GM18511 (cell line): ENCODE results near the gene PPL.

ENCODE experiments used
- ATAC-seq: cut with Tn5 transposase; IDR thresholded peaks from one replicate; pipeline ENCODE4 v1.9.1; 2021; ENCODE audit warnings: mild to moderate bottlenecking, moderate library complexity; ENCODE audit not compliant: unreplicated experiment

The PPL gene

DNA sequence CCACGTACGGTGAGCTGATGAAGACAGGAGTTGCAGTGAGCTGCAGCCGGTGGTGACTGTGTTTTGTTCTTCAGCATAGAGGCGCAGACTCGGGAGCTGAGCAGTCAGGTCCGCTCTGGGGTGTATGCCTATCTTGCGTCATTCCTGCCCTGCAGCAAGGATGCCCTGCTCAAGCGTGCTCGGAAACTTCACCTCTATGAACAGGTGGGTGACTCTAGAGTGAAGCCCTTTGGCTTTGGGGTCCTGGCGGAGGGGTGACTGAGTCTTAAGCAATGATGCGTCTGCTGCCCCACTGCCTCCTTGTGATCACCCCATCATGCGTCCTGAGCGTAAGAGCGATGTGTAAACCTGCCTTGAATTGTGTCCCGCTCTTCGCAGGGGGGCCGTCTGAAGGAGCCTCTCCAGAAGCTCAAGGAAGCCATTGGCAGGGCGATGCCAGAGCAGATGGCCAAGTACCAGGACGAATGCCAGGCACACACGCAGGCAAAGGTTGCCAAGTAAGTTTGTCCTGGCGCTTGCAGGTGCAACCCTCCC lies 66.7 kb downstream of the PPL start:
- ATAC-seq, result no peak

DNA sequence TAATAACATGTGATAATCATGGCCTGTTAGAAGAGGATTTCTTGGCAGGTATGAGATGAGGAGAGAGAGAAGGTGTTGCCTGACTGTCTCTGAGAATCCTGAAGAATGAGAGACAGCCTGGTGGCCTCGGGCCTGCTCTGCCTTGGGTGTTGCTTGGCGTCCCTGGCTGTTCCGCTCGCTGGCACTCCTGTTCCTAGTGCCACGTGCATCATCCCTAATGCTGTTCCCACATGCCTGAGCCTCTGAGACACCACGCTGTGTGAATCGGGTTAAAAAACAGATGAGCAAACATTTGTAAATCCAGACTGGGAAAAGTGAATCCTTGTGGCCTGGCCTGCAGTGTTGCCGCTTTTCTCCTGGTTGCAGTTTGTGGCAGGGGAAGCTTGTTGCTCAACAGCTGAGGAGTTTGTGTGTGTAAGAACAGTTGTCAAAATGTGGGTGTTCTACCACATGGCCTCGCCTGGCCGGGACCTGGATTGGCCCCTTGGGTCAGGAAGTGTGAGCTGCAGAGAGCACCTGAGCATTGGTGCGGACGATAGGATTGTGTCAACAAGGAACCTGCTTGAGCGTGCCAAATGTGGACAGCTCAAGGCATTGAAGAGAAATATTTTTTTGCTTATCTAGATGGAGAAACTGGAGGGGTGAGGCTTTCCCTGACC lies 67.7 kb downstream of the PPL start:
- ATAC-seq, result no peak

DNA sequence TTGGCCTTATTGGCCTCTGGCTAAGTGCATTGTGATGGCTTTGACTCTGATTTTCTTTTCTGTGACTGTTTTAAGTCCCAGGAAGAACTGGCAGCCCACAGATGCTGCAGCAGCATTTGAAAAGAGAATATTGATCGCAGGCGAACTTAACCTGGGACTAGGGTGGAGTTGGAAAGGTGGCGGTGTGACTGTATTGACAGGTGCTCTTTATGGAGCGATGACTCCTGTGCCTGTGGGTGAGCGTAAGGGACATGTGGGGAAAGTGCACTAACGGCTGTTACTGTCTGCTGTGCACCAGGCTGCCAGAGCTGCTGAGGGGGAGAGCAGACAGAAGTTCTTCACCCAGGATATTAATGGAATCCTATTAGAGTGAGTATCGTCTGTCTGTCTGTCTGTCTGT lies 68.4 kb downstream of the PPL start:
- ATAC-seq, result no peak

DNA sequence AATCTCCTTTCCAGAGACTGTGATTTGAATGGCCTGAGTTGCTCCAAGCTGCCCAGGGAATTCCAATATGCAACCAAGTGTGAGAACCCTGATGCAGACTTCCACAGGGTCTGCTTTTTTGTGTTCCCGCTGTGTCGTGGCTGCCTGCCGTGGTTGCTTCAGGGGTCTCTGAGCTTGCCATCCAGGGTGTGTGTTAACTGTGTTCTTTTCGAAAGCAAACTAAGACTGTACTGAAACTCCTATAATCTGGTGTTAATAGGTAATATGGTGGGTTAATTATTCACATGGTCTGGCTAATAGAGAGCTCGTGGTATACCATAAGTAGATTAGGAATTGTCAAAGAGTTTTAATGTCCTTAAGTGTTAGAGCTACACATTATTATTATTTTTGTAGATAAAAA lies 68.9 kb downstream of the PPL start:
- no peak for ATAC-seq

DNA sequence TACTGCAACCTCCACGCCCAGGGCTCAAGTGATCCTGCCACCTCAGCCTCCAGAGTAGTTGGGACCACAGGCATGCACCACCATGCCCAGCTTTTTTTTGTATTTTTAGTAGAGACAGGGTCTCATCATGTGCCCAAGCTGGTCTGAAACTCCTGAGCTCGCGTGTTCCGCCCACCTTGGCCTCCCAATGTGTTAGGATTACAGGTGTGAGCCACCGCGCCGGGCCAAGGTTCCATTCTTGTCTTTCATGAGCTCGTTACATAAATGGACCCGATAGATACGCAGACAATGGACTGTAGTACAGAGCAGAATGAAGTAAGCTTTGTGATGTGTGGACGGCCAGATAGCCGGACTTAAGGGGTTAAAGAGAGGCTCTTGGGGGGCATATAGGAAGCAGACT lies 70.4 kb downstream of the PPL start:
- ATAC-seq, result no peak

DNA sequence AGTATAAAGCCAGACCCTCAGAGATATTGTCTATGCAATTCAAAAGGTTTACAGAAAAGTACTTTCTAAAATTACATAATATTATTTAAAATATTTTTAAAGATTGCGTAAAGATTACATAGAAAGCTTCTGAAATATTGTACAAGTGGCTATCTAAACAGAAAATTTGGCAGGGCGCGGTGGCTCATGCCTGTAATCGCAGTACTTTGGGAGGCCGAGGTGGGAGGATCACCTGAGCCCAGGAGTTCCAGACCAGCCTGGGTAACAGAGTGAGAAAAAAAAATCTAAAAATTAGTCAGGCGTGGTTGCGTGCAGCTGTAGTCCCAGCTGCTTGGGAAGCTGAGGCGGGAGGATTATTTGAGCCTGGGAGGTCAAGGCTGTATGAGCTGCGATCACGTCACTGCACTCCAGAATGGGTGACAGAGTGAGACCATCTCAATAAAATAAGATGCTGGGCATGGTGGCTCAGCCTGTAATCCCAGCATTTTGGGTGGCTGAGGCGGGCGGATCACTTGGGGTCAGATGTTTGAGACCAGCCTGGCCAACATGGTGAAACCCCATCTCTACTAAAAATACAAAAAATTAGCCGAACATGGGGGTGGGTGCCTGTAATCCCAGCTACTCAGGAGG lies 71.6 kb downstream of the PPL start:
- no peak for ATAC-seq

DNA sequence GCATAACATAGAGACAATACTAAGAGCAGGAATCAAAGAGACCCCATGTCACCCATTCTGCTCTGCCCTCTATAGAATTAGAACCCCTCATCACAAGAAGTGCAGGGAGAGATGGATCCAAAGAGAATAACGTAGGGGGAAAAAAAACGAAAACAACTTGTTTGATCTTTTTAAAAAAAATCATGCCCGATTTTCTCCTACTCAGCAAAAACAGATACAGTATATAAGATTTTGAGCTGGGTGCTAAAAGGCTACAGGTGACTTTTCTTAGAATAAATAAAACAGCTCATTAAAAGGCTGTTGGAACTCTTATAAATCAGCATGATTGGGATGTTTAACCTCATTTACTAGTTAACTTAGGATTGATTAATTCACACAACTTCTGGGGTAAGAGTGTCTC lies 72.2 kb downstream of the PPL start:
- no peak for ATAC-seq

DNA sequence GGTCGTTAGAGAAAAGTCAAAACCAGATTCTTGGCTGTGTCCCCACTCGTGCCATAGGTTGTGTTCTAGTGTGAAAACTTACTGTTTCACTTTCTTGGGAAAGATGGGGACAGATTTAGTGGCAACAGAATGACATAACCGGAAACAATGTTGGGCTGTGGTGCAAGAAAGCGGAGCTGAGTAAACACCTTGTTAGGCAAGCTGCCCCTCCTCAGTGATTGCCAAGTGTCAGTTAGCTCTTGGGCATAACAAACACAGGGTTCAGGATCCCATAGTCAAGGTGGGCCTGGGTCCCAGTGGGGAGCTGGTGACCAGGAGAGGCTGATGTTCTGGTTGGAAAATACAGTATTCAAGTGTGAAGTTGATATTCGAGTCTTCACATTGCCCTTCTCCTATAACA lies 74.3 kb downstream of the PPL start:
- ATAC-seq, result no peak

DNA sequence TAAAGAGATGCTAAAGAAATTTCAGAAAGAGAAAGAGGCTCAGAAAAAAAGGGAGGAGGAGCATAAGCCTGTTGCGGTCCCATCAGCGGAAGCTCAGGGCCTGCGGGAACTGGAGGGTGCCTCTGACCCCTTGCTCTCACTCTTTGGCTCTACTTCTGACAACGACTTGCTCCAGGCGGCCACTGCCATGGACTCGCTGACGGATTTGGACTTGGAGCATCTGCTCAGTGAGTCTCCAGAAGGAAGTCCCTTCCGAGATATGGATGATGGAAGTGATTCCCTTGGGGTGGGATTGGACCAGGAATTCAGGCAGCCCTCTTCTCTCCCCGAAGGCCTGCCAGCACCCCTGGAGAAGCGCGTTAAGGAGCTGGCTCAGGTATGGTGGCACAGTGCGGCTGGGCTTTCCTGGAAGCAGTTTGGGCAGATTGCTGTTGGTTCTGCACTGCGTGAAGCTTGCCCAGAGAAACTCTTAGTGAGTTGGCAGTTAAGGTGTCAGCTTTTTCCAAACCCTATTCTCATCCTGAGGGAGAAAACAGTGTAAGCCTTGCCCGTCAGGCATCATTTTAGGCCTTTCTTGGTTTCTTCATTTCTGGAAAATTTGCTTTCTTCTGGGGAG lies 76.1 kb downstream of the PPL start:
- no peak for ATAC-seq

DNA sequence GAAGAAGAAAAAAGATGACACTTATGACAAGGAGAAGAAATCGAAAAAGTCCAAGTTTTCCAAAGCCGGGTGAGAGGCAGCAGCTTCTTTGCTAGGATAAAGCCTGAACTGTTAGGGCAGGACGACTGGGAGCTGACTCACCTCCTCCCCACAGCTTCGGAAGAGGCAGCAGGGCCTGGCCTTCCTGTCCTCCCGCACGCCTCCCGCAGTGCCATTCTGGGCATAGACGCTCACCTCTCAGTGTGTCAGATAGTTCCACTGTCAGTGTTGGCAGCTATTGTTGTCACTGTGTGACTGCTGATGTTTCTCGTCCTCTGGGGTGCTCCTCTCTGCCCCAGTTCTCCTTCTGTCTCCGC lies 77.1 kb downstream of the PPL start:
- no peak for ATAC-seq

DNA sequence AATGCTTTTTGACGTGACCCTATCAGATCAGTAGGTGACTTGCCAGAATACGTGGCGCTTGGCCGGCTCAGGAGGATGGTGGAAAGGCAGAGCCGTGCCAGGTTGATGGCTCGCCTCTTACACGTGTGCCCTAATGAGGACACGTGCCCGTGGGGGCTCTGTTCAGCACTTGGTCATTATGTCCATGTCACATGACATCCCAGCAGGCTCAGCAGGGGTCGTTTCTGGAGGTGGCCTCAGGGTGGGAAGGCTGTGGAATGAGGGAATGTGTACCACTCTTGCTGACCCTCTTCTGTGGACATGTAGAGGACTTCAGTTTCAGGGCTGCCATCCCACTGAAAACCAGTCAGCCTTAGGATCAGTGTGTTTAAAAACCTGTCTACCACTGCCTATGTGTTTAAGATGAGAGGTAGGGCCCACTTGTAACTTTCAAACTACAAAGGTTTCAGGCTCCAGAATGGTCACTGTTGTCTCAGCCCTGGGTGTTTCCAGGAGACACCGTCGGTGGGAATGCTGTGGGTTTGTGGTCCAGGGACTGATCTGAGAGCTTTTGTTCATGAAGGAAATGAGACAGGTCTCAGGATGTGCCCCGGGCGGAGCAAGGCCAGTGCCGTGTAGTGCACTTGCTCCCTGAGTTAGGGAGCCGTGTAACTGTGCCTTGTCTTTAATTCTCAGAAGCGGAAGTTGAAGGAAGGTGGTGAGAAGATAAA lies 77.6 kb downstream of the PPL start:
- no peak for ATAC-seq

DNA sequence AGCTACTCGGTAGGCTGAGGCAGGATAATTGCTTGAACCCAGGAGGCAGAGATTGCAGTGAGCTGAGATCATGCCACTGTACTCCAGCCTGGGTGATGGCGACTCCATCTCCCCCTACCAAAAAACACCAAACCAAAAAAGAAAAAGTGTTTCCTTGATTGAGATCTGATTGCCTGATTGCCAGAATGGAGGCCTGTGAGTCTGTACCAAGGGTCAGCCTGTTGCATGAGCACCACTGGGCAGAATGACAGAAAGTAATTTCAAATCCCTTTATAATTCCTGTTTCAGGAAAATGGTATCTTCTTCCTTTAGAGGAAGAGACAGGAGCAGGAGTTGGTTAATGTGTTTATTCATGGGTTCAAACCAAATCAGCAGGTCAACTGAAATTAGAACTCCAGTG lies 81.1 kb downstream of the PPL start:
- ATAC-seq, result no peak

DNA sequence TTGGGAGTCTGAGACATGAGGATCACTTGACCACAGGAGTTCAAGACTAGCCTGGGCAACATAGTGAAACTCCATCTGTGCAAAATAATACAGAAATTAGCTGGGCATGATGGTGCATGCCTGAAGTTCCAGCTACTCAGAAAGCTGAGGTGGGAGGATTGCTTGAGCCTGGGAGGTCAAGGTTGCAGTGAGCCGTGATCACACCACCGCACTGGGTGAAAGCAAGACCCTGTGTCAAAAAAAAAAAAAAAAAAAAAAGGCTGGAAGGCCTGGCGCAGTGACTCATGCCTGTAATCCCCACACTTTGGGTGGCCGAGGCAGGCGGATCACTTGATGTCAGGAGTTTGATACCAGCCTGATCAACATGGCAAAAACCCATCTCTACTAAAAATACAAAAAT lies 81.6 kb downstream of the PPL start:
- no peak for ATAC-seq

DNA sequence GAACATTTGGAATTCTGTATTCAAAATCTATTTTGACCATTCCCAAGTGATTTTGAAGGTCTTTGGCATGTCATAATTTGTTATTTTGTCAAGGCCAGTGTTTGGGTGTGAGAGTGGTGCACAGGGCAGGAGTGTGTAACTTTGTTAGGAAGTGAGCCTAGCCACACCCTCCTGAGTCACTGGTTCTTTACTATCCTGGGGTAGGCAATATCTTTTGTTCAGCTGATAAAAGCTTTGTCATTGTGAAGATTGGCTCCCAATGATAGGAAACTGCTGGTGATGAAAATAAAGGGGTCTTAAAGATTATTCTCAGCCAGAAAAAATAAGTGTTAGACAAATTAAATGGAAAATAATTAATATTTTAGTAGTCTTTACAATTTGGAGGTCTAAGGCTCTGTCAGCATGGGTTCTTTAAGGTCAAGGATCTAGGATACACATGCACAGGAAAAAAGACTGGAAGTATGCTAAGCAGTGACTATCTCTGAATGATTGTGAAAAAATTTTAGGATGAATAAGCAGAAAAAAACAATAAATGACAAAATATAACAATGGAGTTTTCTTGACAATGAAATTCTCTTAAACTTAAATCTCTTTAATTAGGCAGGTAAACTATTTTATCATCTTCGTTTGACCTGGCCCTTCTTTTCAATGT lies 84.6 kb downstream of the PPL start:
- ATAC-seq, result no peak

DNA sequence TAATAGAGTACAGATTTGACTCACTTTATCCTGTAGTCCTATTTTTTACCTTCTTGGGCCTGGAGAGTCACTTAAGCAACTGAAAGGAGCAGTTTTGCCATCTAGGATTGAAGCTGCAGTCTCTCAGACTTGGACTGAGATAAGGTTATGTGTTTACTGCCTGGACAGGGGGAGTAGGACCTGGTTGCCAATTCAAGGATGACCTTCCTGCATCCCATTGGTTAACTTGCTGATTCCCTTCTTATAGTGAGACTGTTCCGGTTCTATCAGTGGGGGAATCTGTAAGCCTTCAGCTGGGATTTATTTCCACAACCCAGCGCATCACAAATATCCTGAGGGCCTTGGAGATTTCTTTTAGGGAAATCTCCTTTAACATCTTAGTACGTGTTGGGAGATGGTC lies 86.7 kb downstream of the PPL start:
- no peak for ATAC-seq

DNA sequence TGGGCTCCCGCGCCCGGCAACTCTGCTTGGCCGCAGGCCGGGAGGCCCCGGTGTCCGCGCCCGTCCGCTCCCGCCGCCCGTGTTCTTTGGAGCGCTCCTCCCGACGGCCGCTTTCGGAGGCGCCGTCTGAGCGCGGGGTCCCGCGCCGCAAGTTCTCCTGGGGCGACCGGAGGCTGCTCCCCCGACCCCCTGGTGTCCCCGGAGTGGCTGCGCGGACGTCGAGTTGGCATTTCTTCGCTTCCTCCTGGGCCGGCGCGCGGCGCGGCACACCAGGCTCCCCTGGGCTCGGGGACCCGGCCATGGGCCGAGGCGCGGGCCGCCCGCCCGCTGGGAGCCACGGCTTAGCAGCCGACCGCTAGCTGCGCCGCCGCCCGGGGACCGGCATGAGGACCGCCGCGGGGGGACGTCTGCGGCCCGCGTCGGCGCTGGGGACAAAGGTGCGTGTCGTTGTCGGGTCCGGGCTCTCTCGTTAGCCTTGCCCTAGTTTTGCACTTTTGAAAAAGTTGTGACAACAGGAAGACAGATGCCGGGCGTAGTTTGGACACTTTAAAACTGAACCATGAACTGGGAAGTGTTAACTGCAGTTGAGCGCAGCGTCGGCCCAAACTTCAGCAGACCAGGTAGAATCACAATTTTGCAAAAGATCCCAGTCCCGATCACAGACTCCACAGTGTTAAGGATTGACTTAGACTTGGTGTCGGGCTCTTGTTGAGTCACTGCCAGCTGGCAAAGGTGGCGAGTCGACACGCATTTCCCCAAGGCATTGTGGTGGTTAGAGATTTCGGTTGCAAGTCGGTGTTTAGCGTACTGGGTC lies 89.0 kb downstream of the PPL start:
- ATAC-seq, result peak; percentile 17

DNA sequence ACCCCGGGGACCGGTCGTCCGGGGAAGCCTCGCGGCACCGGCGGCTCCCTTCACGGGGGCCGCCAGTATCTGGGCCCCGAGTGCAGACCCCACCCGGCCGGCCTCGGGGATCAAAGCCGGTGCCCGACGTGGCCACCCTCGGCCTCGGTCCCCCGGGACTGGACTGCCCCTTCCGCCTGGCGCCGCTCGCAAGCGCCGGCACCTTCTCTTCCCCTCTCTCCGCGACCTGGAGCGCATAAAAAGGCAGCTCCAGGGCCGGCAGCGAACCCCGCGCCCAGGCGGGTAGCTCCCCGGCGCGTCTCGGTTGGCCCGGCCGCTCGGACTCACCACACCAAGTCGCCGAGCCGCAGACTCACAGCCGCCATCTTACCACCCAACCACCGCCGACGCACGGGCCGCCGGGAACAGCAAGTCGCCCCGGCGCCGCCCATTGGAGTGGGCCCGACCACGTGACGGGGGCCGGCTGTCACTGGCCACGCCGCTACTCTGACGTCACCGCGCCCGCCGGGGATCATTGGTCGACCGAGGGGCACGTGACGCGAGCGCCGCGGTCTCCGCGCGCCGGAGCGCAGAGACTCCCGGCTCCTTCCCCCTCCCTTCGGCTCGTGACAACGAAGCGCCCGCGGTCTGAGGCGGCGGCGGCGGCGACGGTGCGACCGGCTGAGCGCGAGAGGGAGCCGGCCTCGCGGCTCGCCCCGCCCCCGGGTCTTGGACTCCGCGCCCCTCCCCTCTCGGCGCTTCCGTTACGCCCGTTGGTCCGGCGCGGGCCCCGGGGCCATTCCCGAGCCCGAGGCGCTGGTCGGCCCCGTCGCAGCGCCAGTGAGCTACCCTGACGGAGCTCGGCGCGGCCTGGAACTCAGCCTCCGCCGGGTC lies 89.8 kb downstream of the PPL start, which contains the start of the genes GLYR1 and UBN1:
TSS of gene GLYR1 (minus strand) at position 388 of the 873 bp plus-strand sequence. CDS start at position 365, 23 bp downstream.
TSS of gene UBN1 (plus strand) at position 581 of the 873 bp plus-strand sequence. CDS start 5,437 bp downstream, outside the sequence.
- peak; percentile 89 for ATAC-seq

DNA sequence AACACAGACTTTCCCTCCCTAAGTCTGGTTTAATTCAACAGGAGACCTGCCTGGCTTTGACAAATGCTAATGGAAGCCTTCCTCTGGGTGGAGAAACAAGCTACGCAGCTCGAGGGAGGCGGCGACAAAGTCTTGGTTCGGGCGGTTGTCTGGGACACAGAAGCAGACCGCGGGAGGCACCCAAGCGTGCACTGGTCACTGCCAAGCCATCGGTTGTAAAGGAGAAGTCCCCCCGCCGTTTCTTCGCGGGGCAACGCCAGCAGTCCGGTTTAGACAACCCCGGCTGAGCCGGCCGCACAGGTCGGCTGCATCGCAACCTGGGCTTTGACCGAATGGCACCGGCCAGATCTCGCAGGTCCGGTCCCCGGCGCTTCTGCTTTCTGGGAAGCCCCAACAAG lies 90.4 kb downstream of the PPL start:
- peak; percentile 44 for ATAC-seq

DNA sequence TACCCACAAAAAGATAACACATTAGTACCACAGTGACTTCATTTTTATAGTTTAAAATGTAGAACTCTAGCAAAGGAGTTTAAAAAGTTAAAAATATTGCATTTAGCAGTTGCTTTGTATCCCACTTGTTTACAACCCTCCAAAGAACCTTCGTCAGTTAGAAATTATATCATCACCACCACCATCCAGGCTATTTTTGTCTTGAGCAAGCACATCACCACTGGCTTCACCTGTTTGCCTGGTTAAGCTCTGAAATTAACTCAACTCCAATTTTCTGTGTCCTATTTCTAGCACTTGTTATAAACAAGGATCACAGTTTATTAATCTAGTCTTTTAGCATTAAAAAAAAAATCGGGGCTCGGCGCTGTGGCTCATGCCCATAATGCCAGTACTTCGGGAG lies 96.0 kb downstream of the PPL start:
- no peak for ATAC-seq
